GM19455 (cell line): Measurements from ENCODE around the gene GALM.
"Not testable (repeated sequence)": the region's sequence is repeated elsewhere in the genome, so short reads cannot be mapped to it uniquely, and the experiment has no call there.

ENCODE experiments used
- ATAC-seq: cut with Tn5 transposase; IDR thresholded peaks from one replicate; pipeline ENCODE4 v1.9.1; 2021; ENCODE audit not compliant: unreplicated experiment

The GALM gene

GRCh38 chr2:38708900-38709566 lies 43.1 kb downstream of the GALM start:
- ATAC-seq: no peak

GRCh38 chr2:38709567-38710194 lies 43.8 kb downstream of the GALM start:
- peak; percentile 71 for ATAC-seq

GRCh38 chr2:38711558-38711957 lies 45.6 kb downstream of the GALM start:
- ATAC-seq: no peak

- no peak for ATAC-seq
These were observed 46.5 kb downstream of the GALM start for GRCh38 chr2:38712413-38712812.

GRCh38 chr2:38712871-38713270 lies 47.0 kb downstream of the GALM start:
- no peak for ATAC-seq

- ATAC-seq: no peak
These were observed 47.4 kb downstream of the GALM start for GRCh38 chr2:38713338-38713737.

- ATAC-seq: not testable (repeated sequence)
These were observed 49.0 kb downstream of the GALM start for GRCh38 chr2:38714941-38715340.

GRCh38 chr2:38716185-38716584 lies 50.3 kb downstream of the GALM start:
- ATAC-seq: no peak

GRCh38 chr2:38718601-38719000 lies 52.7 kb downstream of the GALM start:
- no peak for ATAC-seq

GRCh38 chr2:38719706-38720105 lies 53.8 kb downstream of the GALM start:
- ATAC-seq: no peak

GRCh38 chr2:38720613-38721241 lies 54.8 kb downstream of the GALM start:
- no peak for ATAC-seq

GRCh38 chr2:38722271-38723061 lies 56.6 kb downstream of the GALM start:
- ATAC-seq: peak; percentile 50

- ATAC-seq: peak; percentile 60
These were observed 57.3 kb downstream of the GALM start for GRCh38 chr2:38723173-38723572.

- ATAC-seq: no peak
These were observed 61.7 kb downstream of the GALM start for GRCh38 chr2:38727661-38728060.

- ATAC-seq: no peak
These were observed 62.8 kb downstream of the GALM start for GRCh38 chr2:38728694-38729093.

- ATAC-seq: no peak
These were observed 65.2 kb downstream of the GALM start for GRCh38 chr2:38731090-38731489.

GRCh38 chr2:38731684-38732221 lies 65.8 kb downstream of the GALM start:
- ATAC-seq: no peak

GRCh38 chr2:38733300-38733971 lies 67.5 kb downstream of the GALM start:
- ATAC-seq: no peak

GRCh38 chr2:38734299-38735058 lies 68.6 kb downstream of the GALM start:
- no peak for ATAC-seq

- ATAC-seq: no peak
These were observed 70.0 kb downstream of the GALM start for GRCh38 chr2:38735999-38736320.
